ENCODE data around the gene TOP2A.
"Not testable (repeated sequence)": the region's sequence is repeated elsewhere in the genome, so short reads cannot be mapped to it uniquely, and the experiment has no call there.

The TOP2A gene

GRCh38 chr17:40427002-40427491 lies 9.4 kb upstream of the TOP2A start:
- no peak for DNase-seq

GRCh38 chr17:40425741-40426140 lies 8.0 kb upstream of the TOP2A start:
- DNase-seq: no peak

- DNase-seq: no peak
These were observed 5.4 kb upstream of the TOP2A start for GRCh38 chr17:40422990-40423633.

GRCh38 chr17:40419559-40420331 lies 2.0 kb upstream of the TOP2A start:
- no peak for DNase-seq

GRCh38 chr17:40418428-40418706 lies 671 bp upstream of the TOP2A start:
- DNase-seq: no peak

GRCh38 chr17:40417258-40417608 lies 463 bp downstream of the TOP2A start:
- no peak for DNase-seq

GRCh38 chr17:40416671-40417070 lies 1.0 kb downstream of the TOP2A start:
- no peak for DNase-seq

GRCh38 chr17:40415390-40415789 lies 2.3 kb downstream of the TOP2A start:
- DNase-seq: no peak

- DNase-seq: not testable (repeated sequence)
These were observed 3.4 kb downstream of the TOP2A start for GRCh38 chr17:40414312-40414711.

GRCh38 chr17:40412880-40413279 lies 4.8 kb downstream of the TOP2A start:
- DNase-seq: no peak

- no peak for DNase-seq
These were observed 5.9 kb downstream of the TOP2A start for GRCh38 chr17:40411821-40412220.

GRCh38 chr17:40410082-40410481 lies 7.6 kb downstream of the TOP2A start:
- no peak for DNase-seq

GRCh38 chr17:40409540-40409939 lies 8.2 kb downstream of the TOP2A start:
- DNase-seq: not testable (repeated sequence)

- no peak for DNase-seq
These were observed 10.2 kb downstream of the TOP2A start for GRCh38 chr17:40407460-40407859.

- no peak for DNase-seq
These were observed 13.7 kb downstream of the TOP2A start for GRCh38 chr17:40404003-40404402.

GRCh38 chr17:40402668-40403067 lies 15.0 kb downstream of the TOP2A start:
- no peak for DNase-seq

GRCh38 chr17:40399185-40399584 lies 18.5 kb downstream of the TOP2A start:
- no peak for DNase-seq

GRCh38 chr17:40386555-40386954 lies 31.1 kb downstream of the TOP2A start:
- DNase-seq: not testable (repeated sequence)

- no peak for DNase-seq
These were observed 35.4 kb downstream of the TOP2A start for GRCh38 chr17:40382251-40382650.

GRCh38 chr17:40378966-40379365 lies 38.7 kb downstream of the TOP2A start:
- no peak for DNase-seq

GRCh38 chr17:40377832-40378231 lies 39.9 kb downstream of the TOP2A start:
- no peak for DNase-seq

- not testable (repeated sequence) for DNase-seq
These were observed 41.2 kb downstream of the TOP2A start for GRCh38 chr17:40376541-40376940.

- not testable (repeated sequence) for DNase-seq
These were observed 41.9 kb downstream of the TOP2A start for GRCh38 chr17:40375786-40376185.

- no peak for DNase-seq
These were observed 42.7 kb downstream of the TOP2A start for GRCh38 chr17:40374821-40375498.

Measured in activated CD4-positive, alpha-beta T cell treated with anti-CD3 and anti-CD28 coated beads for 4 hours (primary cell).